HG03442 (cell line): ENCODE measurements around the gene OLIG2.

Source experiments
- ATAC-seq: cut with Tn5 transposase; IDR thresholded peaks from one replicate; pipeline ENCODE4 v1.9.1; 2021; ENCODE audit warnings: mild to moderate bottlenecking, moderate library complexity; ENCODE audit not compliant: unreplicated experiment

Gene OLIG2

DNA sequence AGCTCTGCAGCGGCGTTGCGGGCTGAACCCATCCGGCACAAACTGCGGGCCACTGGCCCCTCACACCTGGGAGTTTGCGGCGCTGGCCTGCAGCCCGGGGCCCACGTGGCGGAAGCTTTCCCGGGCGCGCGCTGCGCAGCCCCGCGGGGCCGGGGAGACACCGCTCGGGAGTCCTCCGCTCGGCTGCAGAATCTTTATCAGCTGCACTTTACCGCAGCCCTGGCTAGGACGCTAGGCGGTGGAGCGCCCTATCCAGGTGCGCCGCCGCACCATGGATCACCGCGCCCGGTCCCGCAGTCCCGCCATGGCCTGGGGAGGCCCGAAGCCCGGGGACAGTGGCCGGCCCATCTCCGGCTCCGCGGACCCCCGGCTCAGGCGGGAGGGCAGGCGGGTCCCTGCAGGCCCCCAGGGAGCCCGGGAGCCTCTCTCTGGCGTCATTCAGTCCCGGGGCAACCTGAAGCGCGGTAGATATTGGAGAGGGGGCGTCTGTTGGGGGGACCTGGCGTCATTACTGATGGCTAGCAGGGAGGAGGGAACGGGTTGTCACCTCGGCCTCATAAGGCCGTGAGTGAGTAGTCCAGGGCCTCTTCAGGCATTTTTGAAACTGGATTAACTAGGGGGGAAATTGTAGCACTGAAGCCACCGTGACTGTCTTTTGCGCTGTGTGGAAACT is 5.7 kb upstream of the OLIG2 start:
- ATAC-seq: no peak

DNA sequence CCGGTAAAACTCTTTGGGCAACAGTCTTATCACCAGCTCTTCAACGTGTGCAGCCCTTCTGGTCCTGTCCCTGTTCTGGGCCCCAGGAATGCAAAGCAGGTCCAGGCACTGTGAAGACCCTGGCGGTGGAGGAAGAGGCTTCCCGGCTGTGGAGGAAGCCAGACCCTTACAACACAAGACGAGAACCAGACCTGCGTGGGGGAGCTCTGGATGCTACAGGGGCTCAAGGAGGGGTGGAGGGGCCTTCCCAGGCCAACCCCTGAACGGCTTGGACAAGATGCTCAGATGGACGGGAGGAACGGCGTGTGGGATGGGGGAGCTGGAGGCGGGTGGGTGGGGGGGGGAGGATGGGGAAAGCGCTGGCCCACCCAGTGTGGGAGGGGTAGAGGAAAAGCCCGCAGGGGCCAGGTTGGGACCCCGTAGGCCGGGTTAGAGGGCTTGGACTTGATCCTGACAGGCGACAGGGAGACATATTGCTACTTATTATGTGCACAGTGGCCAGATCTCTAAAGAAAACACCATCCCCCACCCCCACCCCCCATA is 5.1 kb upstream of the OLIG2 start:
- no peak for ATAC-seq

DNA sequence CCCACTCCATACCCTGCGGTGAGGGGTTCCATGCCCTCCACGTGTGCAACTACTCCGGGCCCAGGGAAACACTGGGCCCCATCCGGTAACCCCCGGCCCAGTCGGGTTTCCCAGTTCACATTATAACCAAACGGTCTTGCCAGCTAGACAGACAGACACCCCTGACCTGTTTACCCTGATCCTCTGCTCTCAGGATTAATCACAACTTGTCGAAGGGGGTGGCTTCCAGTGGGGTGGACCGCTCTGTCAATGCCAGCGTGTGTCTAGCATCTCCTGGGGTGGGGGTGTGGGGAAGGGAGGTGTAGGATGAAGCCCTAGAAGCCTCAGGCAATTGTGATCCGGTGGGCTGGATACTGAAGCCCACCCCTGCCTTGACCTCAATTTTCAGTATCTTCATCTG is 4.6 kb upstream of the OLIG2 start:
- ATAC-seq: no peak

DNA sequence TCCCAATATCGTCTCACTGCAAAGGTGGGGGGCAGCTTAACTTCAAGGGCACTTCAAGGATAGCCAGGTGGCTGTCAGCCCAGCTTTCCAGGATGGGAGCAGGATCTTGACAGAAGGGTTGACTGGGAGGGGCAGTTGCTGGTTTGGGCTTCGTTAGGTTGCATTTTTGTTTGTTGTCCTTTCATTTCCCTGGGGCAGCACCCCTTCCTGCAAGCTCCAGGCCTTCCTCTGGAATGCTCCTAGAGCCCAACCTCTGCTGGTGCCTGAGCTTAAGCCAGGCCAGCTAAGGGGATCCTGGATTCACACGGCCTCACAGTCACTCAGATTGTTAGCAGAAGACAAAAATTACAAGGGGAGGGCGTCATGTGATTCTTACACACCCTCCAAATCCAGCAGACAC is 4.1 kb upstream of the OLIG2 start:
- ATAC-seq: no peak

DNA sequence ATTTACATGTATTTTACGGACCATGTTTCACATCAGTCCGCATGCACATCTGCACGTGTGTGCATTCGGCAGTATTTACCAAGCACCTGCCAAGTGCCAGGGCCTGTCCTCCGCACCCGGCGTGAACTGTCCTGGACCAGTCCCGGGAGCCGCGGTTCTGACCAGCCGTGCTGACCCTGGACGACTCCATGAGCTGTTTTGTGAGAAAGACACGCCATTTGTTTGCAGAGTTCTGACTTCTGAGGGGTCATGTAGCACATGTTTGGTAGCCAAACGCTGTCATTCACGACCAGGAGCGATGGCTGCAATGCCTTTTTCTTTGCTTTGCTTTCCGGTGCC is 3.3 kb upstream of the OLIG2 start:
- ATAC-seq: no peak

DNA sequence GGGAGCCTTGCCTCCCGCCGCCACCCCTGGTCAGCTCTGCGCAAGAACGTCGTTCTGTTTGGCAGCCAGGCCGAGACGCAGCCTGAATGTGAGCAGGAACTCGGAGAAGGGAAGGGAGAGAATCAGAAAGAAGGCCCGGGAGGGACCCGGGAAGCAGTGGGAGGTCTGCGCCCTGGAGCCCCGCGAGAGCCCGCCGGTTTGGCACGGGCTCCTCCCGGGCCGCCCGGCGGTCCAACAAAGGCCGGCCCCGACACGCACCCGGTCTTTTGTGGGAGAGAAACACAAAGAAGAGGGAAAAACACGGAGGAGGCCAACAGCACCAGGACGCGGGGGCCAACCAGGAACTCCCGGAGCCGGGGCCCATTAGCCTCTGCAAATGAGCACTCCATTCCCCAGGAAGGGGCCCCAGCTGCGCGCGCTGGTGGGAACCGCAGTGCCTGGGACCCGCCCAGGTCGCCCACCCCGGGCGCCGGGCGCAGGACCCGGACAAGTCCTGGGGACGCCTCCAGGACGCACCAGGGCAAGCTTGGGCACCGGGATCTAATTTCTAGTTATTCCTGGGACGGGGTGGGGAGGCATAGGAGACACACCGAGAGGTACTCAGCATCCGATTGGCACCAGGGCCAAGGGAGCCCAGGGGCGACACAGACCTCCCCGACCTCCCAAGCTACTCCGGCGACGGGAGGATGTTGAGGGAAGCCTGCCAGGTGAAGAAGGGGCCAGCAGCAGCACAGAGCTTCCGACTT is 2.7 kb upstream of the OLIG2 start:
- no peak for ATAC-seq

DNA sequence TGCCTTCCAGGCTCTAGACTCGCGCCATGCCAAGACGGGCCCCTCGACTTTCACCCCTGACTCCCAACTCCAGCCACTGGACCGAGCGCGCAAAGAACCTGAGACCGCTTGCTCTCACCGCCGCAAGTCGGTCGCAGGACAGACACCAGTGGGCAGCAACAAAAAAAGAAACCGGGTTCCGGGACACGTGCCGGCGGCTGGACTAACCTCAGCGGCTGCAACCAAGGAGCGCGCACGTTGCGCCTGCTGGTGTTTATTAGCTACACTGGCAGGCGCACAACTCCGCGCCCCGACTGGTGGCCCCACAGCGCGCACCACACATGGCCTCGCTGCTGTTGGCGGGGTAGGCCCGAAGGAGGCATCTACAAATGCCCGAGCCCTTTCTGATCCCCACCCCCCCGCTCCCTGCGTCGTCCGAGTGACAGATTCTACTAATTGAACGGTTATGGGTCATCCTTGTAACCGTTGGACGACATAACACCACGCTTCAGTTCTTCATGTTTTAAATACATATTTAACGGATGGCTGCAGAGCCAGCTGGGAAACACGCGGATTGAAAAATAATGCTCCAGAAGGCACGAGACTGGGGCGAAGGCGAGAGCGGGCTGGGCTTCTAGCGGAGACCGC is 2.0 kb upstream of the OLIG2 start:
- ATAC-seq: no peak

DNA sequence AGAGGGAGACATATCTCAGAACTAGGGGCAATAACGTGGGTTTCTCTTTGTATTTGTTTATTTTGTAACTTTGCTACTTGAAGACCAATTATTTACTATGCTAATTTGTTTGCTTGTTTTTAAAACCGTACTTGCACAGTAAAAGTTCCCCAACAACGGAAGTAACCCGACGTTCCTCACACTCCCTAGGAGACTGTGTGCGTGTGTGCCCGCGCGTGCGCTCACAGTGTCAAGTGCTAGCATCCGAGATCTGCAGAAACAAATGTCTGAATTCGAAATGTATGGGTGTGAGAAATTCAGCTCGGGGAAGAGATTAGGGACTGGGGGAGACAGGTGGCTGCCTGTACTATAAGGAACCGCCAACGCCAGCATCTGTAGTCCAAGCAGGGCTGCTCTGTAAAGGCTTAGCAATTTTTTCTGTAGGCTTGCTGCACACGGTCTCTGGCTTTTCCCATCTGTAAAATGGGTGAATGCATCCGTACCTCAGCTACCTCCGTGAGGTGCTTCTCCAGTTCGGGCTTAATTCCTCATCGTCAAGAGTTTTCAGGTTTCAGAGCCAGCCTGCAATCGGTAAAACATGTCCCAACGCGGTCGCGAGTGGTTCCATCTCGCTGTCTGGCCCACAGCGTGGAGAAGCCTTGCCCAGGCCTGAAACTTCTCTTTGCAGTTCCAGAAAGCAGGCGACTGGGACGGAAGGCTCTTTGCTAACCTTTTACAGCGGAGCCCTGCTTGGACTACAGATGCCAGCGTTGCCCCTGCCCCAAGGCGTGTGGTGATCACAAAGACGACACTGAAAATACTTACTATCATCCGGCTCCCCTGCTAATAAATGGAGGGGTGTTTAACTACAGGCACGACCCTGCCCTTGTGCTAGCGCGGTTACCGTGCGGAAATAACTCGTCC is 1.3 kb upstream of the OLIG2 start:
- ATAC-seq: no peak

DNA sequence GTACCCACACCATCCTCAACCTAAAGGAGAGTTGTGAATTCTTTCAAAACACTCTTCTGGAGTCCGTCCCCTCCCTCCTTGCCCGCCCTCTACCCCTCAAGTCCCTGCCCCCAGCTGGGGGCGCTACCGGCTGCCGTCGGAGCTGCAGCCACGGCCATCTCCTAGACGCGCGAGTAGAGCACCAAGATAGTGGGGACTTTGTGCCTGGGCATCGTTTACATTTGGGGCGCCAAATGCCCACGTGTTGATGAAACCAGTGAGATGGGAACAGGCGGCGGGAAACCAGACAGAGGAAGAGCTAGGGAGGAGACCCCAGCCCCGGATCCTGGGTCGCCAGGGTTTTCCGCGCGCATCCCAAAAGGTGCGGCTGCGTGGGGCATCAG is 638 bp upstream of the OLIG2 start:
- ATAC-seq: no peak

DNA sequence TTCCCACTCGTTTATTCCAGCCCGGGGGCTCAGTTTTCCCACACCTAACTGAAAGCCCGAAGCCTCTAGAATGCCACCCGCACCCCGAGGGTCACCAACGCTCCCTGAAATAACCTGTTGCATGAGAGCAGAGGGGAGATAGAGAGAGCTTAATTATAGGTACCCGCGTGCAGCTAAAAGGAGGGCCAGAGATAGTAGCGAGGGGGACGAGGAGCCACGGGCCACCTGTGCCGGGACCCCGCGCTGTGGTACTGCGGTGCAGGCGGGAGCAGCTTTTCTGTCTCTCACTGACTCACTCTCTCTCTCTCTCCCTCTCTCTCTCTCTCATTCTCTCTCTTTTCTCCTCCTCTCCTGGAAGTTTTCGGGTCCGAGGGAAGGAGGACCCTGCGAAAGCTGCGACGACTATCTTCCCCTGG is 716 bp downstream of the OLIG2 start:
- no peak for ATAC-seq

DNA sequence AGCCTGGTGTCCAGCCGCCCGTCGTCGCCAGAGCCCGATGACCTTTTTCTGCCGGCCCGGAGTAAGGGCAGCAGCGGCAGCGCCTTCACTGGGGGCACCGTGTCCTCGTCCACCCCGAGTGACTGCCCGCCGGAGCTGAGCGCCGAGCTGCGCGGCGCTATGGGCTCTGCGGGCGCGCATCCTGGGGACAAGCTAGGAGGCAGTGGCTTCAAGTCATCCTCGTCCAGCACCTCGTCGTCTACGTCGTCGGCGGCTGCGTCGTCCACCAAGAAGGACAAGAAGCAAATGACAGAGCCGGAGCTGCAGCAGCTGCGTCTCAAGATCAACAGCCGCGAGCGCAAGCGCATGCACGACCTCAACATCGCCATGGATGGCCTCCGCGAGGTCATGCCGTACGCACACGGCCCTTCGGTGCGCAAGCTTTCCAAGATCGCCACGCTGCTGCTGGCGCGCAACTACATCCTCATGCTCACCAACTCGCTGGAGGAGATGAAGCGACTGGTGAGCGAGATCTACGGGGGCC is 1.2 kb downstream of the OLIG2 start:
- no peak for ATAC-seq

DNA sequence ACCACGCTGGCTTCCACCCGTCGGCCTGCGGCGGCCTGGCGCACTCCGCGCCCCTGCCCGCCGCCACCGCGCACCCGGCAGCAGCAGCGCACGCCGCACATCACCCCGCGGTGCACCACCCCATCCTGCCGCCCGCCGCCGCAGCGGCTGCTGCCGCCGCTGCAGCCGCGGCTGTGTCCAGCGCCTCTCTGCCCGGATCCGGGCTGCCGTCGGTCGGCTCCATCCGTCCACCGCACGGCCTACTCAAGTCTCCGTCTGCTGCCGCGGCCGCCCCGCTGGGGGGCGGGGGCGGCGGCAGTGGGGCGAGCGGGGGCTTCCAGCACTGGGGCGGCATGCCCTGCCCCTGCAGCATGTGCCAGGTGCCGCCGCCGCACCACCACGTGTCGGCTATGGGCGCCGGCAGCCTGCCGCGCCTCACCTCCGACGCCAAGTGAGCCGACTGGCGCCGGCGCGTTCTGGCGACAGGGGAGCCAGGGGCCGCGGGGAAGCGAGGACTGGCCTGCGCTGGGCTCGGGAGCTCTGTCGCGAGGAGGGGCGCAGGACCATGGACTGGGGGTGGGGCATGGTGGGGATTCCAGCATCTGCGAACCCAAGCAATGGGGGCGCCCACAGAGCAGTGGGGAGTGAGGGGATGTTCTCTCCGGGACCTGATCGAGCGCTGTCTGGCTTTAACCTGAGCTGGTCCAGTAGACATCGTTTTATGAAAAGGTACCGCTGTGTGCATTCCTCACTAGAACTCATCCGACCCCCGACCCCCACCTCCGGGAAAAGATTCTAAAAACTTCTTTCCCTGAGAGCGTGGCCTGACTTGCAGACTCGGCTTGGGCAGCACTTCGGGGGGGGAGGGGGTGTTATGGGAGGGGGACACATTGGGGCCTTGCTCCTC is 1.9 kb downstream of the OLIG2 start:
- no peak for ATAC-seq

DNA sequence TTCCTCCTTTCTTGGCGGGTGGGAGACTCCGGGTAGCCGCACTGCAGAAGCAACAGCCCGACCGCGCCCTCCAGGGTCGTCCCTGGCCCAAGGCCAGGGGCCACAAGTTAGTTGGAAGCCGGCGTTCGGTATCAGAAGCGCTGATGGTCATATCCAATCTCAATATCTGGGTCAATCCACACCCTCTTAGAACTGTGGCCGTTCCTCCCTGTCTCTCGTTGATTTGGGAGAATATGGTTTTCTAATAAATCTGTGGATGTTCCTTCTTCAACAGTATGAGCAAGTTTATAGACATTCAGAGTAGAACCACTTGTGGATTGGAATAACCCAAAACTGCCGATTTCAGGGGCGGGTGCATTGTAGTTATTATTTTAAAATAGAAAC is 2.5 kb downstream of the OLIG2 start:
- no peak for ATAC-seq

DNA sequence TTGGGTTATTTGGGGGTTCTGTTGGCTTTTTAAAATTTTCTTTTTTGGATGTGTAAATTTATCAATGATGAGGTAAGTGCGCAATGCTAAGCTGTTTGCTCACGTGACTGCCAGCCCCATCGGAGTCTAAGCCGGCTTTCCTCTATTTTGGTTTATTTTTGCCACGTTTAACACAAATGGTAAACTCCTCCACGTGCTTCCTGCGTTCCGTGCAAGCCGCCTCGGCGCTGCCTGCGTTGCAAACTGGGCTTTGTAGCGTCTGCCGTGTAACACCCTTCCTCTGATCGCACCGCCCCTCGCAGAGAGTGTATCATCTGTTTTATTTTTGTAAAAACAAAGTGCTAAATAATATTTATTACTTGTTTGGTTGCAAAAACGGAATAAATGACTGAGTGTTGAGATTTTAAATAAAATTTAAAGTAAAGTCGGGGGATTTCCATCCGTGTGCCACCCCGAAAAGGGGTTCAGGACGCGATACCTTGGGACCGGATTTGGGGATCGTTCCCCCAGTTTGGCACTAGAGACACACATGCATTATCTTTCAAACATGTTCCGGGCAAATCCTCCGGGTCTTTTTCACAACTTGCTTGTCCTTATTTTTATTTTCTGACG is 3.1 kb downstream of the OLIG2 start:
- ATAC-seq: no peak

DNA sequence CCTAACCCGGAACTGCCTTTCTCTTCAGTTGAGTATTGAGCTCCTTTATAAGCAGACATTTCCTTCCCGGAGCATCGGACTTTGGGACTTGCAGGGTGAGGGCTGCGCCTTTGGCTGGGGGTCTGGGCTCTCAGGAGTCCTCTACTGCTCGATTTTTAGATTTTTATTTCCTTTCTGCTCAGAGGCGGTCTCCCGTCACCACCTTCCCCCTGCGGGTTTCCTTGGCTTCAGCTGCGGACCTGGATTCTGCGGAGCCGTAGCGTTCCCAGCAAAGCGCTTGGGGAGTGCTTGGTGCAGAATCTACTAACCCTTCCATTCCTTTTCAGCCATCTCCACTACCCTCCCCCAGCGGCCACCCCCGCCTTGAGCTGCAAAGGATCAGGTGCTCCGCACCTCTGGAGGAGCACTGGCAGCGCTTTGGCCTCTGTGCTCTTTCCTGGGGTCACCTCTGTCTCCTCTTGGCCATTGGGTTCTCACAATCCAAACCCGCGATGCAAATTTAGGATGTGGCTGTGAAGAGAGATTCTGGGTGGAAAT is 3.7 kb downstream of the OLIG2 start:
- no peak for ATAC-seq

DNA sequence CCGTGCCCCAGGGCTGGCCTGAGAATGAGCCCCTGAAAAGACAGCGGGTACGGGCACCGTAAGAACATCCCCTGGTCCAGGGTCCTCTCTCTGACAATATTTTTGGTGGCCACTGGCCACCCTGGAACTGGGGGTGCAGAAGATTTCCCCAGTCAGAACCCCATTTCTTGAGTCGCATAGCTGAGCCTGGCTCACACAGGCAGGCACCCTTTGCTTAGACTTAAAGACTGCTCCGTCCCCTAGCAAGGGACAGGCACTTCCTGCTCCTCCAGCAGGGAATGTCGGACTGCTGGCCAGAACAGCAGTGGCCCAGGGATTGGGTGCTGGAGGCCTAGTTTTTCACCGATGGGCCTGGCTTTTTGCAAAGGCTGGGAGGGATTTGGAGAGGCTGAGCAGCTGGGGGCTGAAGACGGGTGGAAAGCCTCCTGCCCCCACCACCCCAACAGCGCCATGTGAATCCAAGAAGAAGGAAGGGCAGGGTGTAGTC is 4.3 kb downstream of the OLIG2 start:
- ATAC-seq: no peak

DNA sequence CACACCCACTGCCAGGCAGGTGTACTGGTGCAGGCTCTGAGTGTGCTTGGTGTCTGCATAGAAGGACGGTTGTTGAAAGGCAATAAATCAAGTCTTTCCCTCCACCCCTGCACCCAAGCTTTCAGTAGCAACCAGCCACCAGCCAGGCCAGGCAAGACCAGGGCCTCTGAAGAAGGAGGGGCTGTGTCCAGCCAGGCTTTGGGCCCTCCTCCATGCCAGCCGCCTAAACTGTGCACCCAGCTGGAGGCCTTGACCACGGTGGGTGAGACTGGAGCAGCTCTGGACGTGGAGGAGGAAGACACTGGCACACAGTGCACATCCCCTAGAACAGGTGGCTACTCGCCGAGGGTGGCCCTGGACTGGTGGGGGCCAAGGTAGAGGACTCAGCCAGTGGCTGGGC is 4.9 kb downstream of the OLIG2 start:
- no peak for ATAC-seq

DNA sequence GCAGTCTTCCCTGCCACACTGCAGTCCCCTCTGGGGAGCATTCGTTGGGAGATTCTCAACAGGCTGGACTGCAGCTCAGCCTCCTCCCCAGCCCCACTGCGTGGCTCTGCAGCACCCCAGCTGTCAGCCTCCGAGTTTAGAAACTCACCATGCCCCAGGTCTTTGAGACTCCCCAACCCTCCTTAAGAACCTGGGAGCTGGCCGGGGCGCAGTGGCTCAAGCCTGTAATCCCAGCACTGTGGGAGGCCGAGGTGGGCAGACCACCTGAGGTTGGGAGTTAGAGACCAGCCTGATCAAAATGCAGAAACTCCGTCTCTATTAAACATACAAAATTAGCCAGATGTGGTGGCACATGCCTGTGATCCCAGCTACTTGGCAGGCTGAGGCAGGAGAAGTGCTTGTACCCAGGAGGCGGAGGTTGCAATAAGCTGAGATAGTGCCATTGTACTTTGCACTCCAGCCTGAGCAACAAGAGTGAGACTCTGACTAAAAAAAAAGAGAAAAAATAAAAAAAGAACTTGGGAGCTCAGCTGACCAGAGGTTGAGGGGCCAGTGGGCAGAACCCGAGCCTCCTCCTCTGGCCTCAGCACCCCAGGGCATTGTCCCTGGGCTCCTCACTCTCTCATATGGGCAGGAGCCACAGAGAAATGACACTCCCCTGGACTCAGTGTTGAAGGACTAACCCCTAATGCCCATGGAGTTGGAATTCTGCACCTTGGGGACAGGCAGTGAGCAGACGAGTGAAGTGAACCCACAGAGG is 5.6 kb downstream of the OLIG2 start:
- ATAC-seq: no peak
